NT2/D1 (cell line): ENCODE results near the gene ALDH4A1.

Experiments
- SUZ12 ChIP-seq: IDR thresholded peaks from 2 replicates; pipeline ENCODE4 v1.6.1; 2011; ENCODE audit not compliant: insufficient read length, insufficient read depth; ENCODE audit errors: extremely low read depth
- ZNF274 ChIP-seq: IDR thresholded peaks from 2 replicates; pipeline ENCODE4 v1.6.1; 2011; ENCODE audit warnings: mild to moderate bottlenecking, low read depth, low read length

GRCh38 chr1:18947570-18947969 is 45.2 kb upstream of the ALDH4A1 start:
- no peak for TF ChIP-seq SUZ12
- no peak for TF ChIP-seq ZNF274
